NCI-H510A treated with DMSO at 0.1 percent for 48 hours (cell line): ENCODE data around the gene IGF2.
"Not testable (repeated sequence)": the region's sequence is repeated elsewhere in the genome, so short reads cannot be mapped to it uniquely, and the experiment has no call there.

Experiments
- DNase-seq: peaks from one replicate; lab custom pipeline; 2025; lab: John Stamatoyannopoulos, UW

Gene IGF2

GRCh38 chr11:2136209-2136951, 2.8 kb downstream of the IGF2 start:
- DNase-seq: no peak

- no peak for DNase-seq
Observed at GRCh38 chr11:2135648-2136201, 3.5 kb downstream of the IGF2 start.

GRCh38 chr11:2135018-2135569, 4.1 kb downstream of the IGF2 start:
- DNase-seq: no peak

- DNase-seq: no peak
Observed at GRCh38 chr11:2134022-2135010, 4.9 kb downstream of the IGF2 start.

GRCh38 chr11:2133241-2134021, 5.8 kb downstream of the IGF2 start:
- DNase-seq: no peak

GRCh38 chr11:2132874-2133240, 6.3 kb downstream of the IGF2 start:
- no peak for DNase-seq

- DNase-seq: no peak
Observed at GRCh38 chr11:2132246-2132645, 6.9 kb downstream of the IGF2 start.

GRCh38 chr11:2131371-2132236, 7.6 kb downstream of the IGF2 start:
- DNase-seq: no peak

GRCh38 chr11:2130881-2131352, 8.3 kb downstream of the IGF2 start:
- no peak for DNase-seq

- DNase-seq: no peak
Observed at GRCh38 chr11:2129699-2130366, 9.4 kb downstream of the IGF2 start.

- no peak for DNase-seq
Observed at GRCh38 chr11:2129308-2129698, 9.9 kb downstream of the IGF2 start.

GRCh38 chr11:2128511-2129307, 10.5 kb downstream of the IGF2 start:
- no peak for DNase-seq

GRCh38 chr11:2128130-2128510, 11.1 kb downstream of the IGF2 start:
- no peak for DNase-seq

- DNase-seq: no peak
Observed at GRCh38 chr11:2127482-2128129, 11.6 kb downstream of the IGF2 start.

GRCh38 chr11:2126520-2127085, 12.6 kb downstream of the IGF2 start:
- DNase-seq: no peak

- DNase-seq: not testable (repeated sequence)
Observed at GRCh38 chr11:2124736-2125484, 14.3 kb downstream of the IGF2 start.

- no peak for DNase-seq
Observed at GRCh38 chr11:2123628-2123960, 15.6 kb downstream of the IGF2 start.
